HepG2 (cell line): ENCODE results near the gene DAB2IP. TPM values are rescaled to one million over a fixed set of nuclear protein-coding genes. Genes with fewer than 3 reads are reported as not detected.

Experiments used
- GATA4 ChIP-seq: sonication (generic); IDR thresholded peaks from 2 replicates; pipeline ENCODE4 v1.6.1; 2016; ENCODE audit warnings: antibody characterized with exemption, low read depth, borderline replicate concordance
- PHF8 ChIP-seq: sonication (generic); formaldehyde crosslinking; IDR thresholded peaks from 2 replicates; pipeline ENCODE4 v1.5.0; 2020; ENCODE audit warnings: missing genetic modification reagents
- ZNF232 ChIP-seq: sonication (generic); formaldehyde crosslinking; IDR thresholded peaks from 2 replicates; pipeline ENCODE4 v1.4.0; 2020; ENCODE audit warnings: missing genetic modification reagents, borderline replicate concordance
- polyA plus RNA-seq, 8 experiments: library from polyadenylated mRNA; depleted of rRNA in 3 of 8; stranded (reverse) in 7 of 8; unstranded in 1 of 8; fragments of >200 nt; fragmentation: Illumina TruSeq in 4 of 8; extraction: Trizol in 4 of 8; gene quantifications; 2 replicates each; pipeline versions ENCODE4 v1.2.1 to v1.2.3, GENCODE V29; 2011 to 2016; ENCODE audit warnings: low read depth in 4 of 8, missing spikeins in 1 of 8, mixed read lengths in 1 of 8; ENCODE audit not compliant: insufficient read depth in 1 of 8
- total RNA-seq, 5 experiments: library from RNA; depleted of rRNA; stranded (reverse); fragments of >200 nt; fragmentation: Illumina TruSeq; extraction: Trizol; gene quantifications; 2 replicates each; pipeline ENCODE4 v1.2.3, GENCODE V29; 2016; ENCODE audit warnings: low read depth in 1 of 5
- TF ChIP-seq, protein P1 (sequence below): IDR thresholded peaks from 2 replicates; pipeline ENCODE4 v1.6.1; 2016; ENCODE audit warnings: low read depth, missing genetic modification reagents, missing compliant biosample characterization
- TF ChIP-seq, protein P2 (sequence below): sonication (generic); formaldehyde crosslinking; IDR thresholded peaks from 2 replicates; pipeline ENCODE4 v1.4.0; 2020; ENCODE audit warnings: mild to moderate bottlenecking, low read depth, missing genetic modification reagents
- TF ChIP-seq, protein P3 (sequence below): sonication (generic); formaldehyde crosslinking; IDR thresholded peaks from 2 replicates; pipeline ENCODE4 v1.4.0; 2020; ENCODE audit warnings: mild to moderate bottlenecking, missing genetic modification reagents

Gene DAB2IP
- total and polyA plus RNA-seq, 2 of the 13 experiments (the other 11 are each of a cell fraction or from before 2014, with no cell fraction given) = 25.3 to 37.9 TPM

DNA sequence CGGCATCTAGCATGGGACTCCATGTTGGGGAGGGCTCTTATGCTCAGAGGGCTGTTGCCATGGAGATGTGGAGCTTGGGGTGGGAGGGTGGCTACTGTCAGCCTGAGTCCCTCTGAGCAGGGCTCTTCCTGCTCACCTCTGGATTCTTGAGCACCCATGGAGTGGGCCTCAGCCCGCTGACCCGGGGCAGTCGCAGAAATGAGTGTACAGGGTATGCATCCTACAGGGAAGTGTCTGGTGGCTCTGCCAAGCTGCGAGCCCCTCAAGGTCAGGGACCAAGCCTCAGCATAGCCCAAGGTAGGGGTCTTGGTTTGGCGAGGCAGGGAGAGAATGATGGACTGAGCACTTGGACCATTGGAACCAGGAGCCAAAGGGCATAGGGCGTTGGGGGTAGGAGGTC is 104.1 kb downstream of the DAB2IP start (continued):
- TF ChIP-seq, protein P1, sequence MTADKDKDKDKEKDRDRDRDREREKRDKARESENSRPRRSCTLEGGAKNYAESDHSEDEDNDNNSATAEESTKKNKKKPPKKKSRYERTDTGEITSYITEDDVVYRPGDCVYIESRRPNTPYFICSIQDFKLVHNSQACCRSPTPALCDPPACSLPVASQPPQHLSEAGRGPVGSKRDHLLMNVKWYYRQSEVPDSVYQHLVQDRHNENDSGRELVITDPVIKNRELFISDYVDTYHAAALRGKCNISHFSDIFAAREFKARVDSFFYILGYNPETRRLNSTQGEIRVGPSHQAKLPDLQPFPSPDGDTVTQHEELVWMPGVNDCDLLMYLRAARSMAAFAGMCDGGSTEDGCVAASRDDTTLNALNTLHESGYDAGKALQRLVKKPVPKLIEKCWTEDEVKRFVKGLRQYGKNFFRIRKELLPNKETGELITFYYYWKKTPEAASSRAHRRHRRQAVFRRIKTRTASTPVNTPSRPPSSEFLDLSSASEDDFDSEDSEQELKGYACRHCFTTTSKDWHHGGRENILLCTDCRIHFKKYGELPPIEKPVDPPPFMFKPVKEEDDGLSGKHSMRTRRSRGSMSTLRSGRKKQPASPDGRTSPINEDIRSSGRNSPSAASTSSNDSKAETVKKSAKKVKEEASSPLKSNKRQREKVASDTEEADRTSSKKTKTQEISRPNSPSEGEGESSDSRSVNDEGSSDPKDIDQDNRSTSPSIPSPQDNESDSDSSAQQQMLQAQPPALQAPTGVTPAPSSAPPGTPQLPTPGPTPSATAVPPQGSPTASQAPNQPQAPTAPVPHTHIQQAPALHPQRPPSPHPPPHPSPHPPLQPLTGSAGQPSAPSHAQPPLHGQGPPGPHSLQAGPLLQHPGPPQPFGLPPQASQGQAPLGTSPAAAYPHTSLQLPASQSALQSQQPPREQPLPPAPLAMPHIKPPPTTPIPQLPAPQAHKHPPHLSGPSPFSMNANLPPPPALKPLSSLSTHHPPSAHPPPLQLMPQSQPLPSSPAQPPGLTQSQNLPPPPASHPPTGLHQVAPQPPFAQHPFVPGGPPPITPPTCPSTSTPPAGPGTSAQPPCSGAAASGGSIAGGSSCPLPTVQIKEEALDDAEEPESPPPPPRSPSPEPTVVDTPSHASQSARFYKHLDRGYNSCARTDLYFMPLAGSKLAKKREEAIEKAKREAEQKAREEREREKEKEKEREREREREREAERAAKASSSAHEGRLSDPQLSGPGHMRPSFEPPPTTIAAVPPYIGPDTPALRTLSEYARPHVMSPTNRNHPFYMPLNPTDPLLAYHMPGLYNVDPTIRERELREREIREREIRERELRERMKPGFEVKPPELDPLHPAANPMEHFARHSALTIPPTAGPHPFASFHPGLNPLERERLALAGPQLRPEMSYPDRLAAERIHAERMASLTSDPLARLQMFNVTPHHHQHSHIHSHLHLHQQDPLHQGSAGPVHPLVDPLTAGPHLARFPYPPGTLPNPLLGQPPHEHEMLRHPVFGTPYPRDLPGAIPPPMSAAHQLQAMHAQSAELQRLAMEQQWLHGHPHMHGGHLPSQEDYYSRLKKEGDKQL (CRISPR knock-in tag) = no peak
- TF ChIP-seq ZNF232 (CRISPR knock-in tag) (no peak), PHF8 (CRISPR knock-in tag) (no peak), GATA4 (no peak)
- TF ChIP-seq, protein P2, sequence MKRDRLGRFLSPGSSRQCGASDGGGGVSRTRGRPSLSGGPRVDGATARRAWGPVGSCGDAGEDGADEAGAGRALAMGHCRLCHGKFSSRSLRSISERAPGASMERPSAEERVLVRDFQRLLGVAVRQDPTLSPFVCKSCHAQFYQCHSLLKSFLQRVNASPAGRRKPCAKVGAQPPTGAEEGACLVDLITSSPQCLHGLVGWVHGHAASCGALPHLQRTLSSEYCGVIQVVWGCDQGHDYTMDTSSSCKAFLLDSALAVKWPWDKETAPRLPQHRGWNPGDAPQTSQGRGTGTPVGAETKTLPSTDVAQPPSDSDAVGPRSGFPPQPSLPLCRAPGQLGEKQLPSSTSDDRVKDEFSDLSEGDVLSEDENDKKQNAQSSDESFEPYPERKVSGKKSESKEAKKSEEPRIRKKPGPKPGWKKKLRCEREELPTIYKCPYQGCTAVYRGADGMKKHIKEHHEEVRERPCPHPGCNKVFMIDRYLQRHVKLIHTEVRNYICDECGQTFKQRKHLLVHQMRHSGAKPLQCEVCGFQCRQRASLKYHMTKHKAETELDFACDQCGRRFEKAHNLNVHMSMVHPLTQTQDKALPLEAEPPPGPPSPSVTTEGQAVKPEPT (CRISPR knock-in tag) = no peak
- TF ChIP-seq, protein P3, sequence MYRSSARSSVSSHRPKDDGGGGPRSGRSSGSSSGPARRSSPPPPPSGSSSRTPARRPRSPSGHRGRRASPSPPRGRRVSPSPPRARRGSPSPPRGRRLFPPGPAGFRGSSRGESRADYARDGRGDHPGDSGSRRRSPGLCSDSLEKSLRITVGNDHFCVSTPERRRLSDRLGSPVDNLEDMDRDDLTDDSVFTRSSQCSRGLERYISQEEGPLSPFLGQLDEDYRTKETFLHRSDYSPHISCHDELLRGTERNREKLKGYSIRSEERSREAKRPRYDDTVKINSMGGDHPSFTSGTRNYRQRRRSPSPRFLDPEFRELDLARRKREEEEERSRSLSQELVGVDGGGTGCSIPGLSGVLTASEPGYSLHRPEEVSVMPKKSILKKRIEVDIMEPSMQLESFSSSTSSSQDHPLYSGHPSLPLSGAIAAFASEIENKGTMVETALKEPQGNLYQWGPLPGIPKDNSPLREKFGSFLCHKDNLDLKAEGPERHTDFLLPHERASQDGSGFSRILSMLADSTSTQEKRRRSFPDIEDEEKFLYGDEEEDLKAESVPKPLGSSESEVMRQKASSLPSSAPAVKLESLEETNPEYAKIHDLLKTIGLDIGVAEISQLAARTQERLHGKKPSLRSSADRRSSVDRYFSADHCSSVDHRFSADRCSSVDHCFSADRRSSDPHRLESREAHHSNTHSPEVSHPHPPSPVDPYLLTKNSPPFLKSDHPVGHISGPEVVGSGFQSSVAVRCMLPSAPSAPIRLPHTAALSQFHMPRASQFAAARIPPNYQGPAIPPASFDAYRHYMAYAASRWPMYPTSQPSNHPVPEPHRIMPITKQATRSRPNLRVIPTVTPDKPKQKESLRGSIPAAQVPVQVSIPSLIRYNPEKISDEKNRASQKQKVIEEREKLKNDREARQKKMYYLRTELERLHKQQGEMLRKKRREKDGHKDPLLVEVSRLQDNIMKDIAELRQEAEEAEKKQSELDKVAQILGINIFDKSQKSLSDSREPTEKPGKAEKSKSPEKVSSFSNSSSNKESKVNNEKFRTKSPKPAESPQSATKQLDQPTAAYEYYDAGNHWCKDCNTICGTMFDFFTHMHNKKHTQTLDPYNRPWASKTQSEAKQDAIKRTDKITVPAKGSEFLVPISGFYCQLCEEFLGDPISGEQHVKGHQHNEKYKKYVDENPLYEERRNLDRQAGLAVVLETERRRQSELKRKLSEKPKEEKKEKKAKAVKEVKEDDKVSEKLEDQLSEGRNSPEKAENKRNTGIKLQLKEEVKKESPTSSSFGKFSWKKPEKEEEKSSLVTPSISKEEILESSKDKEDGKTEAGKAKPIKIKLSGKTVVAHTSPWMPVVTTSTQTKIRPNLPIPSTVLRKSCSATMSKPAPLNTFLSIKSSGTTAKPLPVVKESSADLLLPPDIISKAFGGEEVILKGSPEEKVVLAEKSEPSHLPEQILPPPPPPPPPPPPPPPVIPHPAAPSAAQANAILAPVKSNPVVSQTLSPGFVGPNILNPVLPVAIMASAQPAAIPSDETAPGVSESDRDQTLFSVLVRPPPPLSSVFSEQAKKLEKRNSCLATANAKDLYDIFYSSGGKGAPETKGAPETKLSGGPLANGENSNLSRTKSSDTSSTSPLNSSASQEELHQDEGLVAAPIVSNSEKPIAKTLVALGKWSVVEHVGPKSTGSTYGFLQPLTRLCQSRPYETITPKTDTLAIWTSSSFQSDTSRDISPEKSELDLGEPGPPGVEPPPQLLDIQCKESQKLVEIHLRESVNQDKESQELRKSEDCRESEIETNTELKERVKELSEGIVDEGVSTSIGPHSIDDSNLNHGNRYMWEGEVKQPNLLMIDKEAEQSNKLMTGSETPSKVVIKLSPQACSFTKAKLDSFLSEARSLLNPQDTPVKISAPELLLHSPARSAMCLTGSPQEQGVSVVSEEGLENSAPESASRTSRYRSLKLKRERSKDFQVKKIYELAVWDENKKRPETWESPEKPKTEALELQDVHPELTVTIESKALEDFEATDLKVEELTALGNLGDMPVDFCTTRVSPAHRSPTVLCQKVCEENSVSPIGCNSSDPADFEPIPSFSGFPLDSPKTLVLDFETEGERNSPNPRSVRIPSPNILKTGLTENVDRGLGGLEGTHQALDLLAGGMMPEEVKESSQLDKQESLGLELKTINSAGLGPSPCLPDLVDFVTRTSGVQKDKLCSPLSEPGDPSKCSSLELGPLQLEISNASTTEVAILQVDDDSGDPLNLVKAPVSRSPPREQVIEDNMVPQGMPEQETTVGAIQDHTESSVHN (CRISPR knock-in tag) = no peak
- TF ChIP-seq, all 625 proteins: peak for 0
